ENCODE data around the gene NYNRIN.

NYNRIN gene

DNA sequence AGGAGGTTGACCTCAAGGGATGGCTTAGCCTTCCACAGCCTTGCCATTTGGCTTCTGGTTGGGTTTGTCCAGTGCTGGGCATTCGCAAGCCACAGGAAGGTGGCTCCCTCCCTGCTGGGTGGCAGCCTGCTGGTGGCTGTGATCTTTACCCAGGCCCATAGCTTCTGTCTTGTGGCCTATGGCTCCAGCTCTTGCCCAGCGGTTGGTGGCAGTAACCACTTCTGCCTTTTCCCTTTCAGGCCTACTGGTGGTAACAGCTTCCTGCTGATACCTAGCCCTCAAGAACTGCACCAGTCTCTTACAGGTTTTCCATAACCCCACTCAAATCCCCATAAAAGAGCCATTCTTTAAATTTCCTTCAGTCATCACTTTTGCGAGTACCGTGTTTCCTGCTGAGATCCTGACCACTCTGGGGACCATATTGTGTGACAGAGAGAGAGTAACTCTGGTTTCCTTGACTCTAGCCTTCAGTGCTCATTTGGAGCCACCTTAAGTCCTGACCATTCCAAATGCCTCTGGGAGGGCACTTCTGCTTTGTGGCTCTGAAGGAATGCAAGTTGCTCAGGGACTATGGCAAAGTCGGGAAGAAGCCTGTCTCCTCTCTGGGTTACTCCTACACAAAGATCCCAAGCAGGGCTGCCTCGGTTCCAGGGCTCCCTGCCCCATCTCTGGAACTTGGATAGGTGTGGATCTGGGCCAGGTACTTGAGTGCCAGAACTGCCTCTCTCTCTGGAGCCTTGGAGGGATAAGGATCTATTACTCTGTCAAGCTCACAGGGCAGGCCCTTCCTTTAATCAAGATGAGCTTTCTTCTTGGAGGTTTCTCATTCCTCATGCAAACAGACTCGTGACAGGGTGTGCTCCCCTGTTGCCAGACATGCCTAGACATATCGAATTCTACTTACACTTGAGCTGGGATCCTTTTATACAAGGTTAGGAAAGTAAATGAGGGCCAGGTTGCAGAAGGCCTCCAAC lies 2.9 kb upstream of the NYNRIN start:
- no peak for DNase-seq

- DNase-seq, result no peak
These were observed 1.0 kb upstream of the NYNRIN start for GRCh38 chr14:24397639-24398292.

DNA sequence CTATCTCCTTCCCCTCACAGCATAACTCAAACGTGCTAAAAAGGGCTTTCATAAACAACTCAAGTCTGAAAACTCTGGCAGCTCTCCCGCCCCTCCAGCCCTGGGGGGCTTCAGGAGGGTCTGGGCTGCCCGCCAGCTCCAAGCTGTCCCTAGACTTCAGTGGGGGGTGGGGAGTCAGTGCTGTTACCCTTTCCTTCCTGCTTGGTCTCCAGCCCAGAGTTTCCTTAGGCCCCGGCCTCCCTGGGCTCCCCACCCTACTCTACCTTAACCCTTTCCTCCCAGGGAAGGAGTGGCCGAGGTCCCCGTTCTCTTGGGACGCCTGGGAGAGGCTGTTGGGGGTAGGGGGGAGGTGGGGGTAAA lies 530 bp upstream of the NYNRIN start:
- DNase-seq, result no peak

GRCh38 chr14:24399447-24399822 lies 632 bp downstream of the NYNRIN start:
- no peak for DNase-seq

- no peak for DNase-seq
These were observed 1.4 kb downstream of the NYNRIN start for GRCh38 chr14:24399999-24400718.

DNA sequence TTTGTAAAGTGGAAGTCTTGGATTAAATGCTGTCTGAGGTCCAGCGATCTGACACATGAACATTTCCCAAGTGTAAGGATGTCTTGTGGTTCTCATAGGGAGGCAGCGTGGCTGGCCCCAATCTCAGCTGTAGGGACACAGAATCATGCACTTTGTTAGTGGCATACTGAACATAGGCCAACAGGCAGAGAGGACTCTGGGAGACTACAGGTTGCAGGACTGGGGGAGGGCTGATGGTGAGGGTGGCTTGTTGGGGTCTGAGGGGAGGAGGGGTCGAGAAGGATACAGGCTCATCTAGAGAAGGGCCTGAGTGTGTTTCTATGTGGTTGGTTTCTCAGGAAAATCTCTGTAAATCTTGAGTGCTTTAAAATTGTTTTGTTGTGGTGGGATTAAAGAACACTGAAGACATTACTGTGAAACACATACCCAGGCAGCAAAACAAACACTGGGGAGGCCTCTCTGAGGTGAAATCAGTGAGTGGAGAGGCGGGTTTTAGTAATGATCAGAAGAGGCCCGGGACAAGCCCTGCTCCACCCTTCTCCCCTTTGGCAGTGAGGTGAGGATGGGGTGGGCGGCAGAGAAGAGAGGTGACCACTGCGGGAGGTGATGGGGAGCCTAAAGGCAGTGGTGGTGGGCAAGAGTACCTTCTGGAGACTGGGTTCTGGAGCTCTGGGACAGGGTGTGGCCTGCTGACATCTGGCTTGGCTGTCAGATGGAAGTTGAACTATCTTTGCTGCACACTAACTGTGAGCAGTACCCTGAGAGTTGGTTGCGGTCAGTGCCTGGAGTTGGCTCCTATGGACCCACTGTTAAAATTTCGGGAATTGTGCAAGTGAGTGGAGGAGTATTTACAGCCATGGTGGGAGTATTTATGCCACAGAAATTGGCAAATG lies 3.3 kb downstream of the NYNRIN start:
- no peak for DNase-seq

- DNase-seq, result no peak
These were observed 4.6 kb downstream of the NYNRIN start for GRCh38 chr14:24403294-24403998.

DNA sequence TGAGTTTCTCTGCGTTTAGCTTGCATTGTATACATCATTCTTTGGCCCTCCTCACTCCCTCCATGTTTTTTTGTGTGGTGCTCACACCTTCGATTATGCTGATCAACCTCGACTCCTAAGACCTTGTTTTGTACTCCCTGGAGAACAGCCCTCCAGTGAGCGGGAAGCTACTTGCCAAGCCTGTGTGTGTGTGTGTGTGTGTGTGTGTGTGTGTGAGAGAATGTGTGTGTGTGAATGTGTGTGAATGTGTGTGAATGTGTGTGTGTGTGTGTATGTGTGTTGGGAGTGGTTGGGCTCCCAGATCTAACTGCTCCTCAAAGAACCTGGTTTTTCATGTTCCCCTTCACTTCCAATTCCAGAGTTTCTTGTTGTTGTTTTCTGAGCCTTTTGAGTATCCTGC lies 6.0 kb downstream of the NYNRIN start:
- no peak for DNase-seq

DNA sequence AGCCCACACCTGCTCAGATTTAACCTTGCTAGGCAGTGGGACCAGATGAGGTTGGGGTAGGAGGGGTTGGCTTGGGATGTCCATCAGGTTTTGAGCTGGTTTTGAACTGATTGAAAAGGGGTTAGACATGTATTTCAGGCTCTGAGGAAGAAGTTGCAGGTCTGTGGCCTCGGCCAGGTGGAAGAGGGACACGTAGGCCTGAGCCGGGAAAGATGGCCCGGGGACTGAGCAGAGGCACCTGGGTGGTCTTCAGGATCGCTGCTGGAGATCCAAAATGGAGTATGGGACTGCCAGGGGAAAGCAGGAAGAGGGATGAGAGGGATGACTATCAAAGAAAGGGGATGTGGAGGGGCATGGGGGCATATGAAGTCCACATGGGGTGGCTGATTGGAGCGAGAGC lies 7.6 kb downstream of the NYNRIN start:
- DNase-seq, result no peak

- DNase-seq, result no peak
These were observed 9.0 kb downstream of the NYNRIN start for GRCh38 chr14:24407608-24408325.

GRCh38 chr14:24408764-24409163 lies 10.0 kb downstream of the NYNRIN start:
- DNase-seq, result no peak

GRCh38 chr14:24409192-24409591 lies 10.4 kb downstream of the NYNRIN start:
- DNase-seq, result no peak

DNA sequence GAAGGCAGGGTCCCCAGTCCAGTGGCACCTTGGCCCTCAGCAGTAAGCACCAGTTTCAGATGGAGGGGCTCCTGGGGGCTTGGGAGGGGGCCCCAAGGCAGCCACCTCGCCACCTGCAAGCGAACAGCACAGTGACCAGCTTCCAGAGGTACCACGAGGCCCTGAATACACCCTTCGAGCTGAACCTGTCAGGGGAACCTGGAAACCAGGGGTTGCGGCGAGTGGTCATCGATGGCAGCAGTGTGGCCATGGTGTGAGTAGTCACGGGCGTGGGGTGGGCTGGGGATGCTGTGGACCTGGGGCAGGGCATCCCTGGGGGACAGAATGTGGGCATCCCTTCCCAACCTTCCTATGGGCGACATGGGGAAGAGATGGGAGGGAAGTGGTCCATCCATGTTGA lies 11.2 kb downstream of the NYNRIN start:
- DNase-seq, result no peak

GRCh38 chr14:24411443-24412389 lies 12.9 kb downstream of the NYNRIN start:
- DNase-seq, result peak; percentile 27

DNA sequence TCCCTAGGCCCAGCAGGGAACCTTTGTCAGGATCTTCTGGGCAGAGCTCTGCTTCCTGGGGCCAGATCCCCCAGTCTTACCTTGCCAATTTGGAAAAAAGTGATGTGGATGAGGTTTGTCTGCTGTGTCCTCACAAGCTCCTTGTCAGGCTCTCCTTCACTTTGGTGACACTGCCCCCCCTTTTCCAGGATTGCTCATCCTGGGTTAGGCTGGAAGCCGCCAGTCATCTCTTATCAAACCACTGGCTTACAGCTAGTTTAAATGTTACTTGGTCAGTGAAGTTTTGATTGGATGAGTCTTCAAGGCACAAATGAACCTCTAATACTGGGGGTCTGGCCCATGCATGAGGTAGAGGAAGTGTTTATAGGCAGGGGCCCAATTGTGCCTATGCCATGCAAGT lies 15.3 kb downstream of the NYNRIN start:
- DNase-seq, result no peak

DNA sequence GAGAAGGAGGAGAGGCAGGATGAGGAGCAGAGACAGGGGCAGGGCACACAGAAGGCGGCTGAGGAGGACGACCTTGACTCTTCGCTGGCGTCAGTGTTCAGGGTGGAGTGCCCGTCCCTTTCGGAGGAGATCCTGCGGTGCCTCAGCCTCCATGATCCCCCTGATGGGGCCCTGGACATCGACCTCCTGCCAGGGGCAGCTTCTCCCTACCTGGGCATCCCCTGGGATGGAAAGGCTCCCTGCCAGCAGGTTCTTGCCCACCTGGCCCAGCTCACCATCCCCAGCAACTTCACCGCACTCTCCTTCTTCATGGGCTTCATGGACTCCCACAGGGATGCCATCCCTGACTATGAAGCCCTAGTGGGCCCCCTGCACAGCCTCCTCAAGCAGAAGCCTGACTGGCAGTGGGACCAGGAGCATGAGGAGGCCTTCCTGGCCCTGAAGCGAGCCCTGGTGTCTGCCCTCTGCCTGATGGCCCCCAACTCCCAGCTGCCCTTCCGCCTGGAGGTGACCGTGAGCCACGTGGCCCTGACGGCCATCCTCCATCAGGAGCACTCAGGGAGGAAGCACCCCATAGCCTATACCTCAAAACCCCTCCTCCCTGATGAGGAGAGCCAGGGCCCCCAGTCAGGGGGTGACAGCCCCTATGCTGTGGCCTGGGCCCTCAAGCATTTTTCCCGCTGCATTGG lies 16.1 kb downstream of the NYNRIN start:
- no peak for DNase-seq

- DNase-seq, result no peak
These were observed 16.8 kb downstream of the NYNRIN start for GRCh38 chr14:24415421-24416253.

DNA sequence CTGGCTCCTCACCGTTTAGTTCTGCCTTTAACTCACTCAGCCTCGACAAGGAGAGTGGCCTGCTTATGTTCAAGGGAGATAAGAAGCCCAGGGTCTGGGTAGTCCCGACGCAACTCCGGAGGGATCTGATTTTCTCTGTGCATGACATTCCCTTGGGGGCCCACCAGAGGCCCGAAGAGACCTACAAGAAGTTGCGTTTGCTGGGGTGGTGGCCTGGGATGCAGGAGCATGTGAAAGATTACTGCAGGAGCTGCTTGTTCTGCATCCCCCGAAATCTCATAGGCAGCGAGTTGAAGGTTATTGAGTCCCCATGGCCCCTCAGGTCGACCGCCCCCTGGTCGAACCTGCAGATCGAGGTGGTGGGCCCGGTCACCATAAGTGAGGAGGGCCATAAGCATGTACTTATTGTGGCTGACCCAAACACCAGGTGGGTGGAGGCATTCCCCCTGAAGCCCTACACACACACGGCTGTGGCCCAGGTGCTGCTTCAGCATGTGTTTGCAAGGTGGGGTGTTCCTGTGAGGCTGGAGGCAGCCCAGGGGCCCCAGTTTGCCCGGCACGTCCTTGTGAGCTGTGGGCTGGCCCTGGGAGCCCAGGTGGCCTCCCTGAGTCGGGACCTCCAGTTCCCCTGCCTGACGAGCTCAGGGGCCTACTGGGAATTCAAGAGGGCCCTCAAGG lies 17.6 kb downstream of the NYNRIN start:
- DNase-seq, result no peak
